PC-3 (cell line): ENCODE results near the gene C16orf96. TPM values are rescaled to one million over a fixed set of nuclear protein-coding genes. Genes with fewer than 3 reads are reported as not detected.

Experiments used
- ATAC-seq: fragments of 200-7000 bp; cut with Tn5 transposase; 2 replicates; pipeline ENCODE4 v1.9.1; 2020; ENCODE audit warnings: mild to moderate bottlenecking, moderate library complexity
- BruUV-seq: library from RNA; stranded (reverse); fragments of 400-500 nt; replicated peaks from 2 replicates; lab custom pipeline; 2021; lab: Mats Ljungman, UMichigan
- CTCF ChIA-PET: fragments of 300-600 bp; sonication (Branson Sonifier 250); formaldehyde crosslinking; loops from one replicate; lab custom pipeline; 2022; ENCODE audit warnings: antibody characterized with exemption; lab: Charles Lee
- POLR2A ChIA-PET: fragments of 300-600 bp; sonication (Branson Sonifier 250); formaldehyde crosslinking; loops from one replicate; lab custom pipeline; 2022; ENCODE audit warnings: antibody characterized with exemption; ENCODE audit not compliant: unreplicated experiment; lab: Charles Lee
- DNase-seq: peaks from one replicate; pipeline ENCODE4 v3.0.0-alpha.2; 2015
- H2AFZ ChIP-seq: fragments of 300-600 bp; sonication (generic); 2 replicates; pipeline ENCODE4 v1.6.0; 2016; ENCODE audit warnings: antibody characterized with exemption, low read length
- H3F3A ChIP-seq: fragments of 300-600 bp; sonication (generic); one replicate; pipeline ENCODE4 v1.6.0; 2017; ENCODE audit warnings: antibody characterized with exemption, low read length, control low read depth, mild to moderate bottlenecking; ENCODE audit not compliant: unreplicated experiment
- H3K27ac ChIP-seq: fragments of 300-600 bp; sonication (generic); 2 replicates; pipeline ENCODE4 v1.5.1; 2016; ENCODE audit warnings: mild to moderate bottlenecking, low read length
- H3K27me3 ChIP-seq: fragments of 300-600 bp; sonication (generic); 2 replicates; pipeline ENCODE4 v1.6.1; 2016; ENCODE audit warnings: low read length, mixed read lengths
- H3K36me3 ChIP-seq: fragments of 300-600 bp; sonication (generic); 2 replicates; pipeline ENCODE4 v1.6.1; 2016; ENCODE audit warnings: low read depth, mixed run types, low read length, mixed read lengths
- H3K4me1 ChIP-seq: fragments of 300-600 bp; sonication (generic); 2 replicates; pipeline ENCODE4 v1.5.1; 2016; ENCODE audit warnings: low read length; ENCODE audit not compliant: insufficient read depth
- H3K4me2 ChIP-seq: fragments of 300-600 bp; sonication (generic); 2 replicates; pipeline ENCODE4 v1.6.0; 2016; ENCODE audit warnings: low read length
- H3K4me3 ChIP-seq: fragments of 300-600 bp; sonication (generic); 2 replicates; pipeline ENCODE4 v1.5.1; 2016; ENCODE audit warnings: mild to moderate bottlenecking, low read length, mixed read lengths
- H3K79me2 ChIP-seq: fragments of 300-600 bp; sonication (generic); 2 replicates; pipeline ENCODE4 v1.6.1; 2017; ENCODE audit warnings: low read length, mixed read lengths
- H3K9ac ChIP-seq: fragments of 300-600 bp; sonication (generic); 2 replicates; pipeline ENCODE4 v1.6.0; 2016; ENCODE audit warnings: mild to moderate bottlenecking, low read length
- H3K9me2 ChIP-seq: fragments of 300-600 bp; sonication (generic); replicated peaks from 2 replicates; pipeline ENCODE4 v1.6.1; 2016; ENCODE audit warnings: mixed run types, low read length, mixed read lengths
- H3K9me3 ChIP-seq: fragments of 300-600 bp; sonication (generic); 2 replicates; pipeline ENCODE4 v1.6.1; 2016; ENCODE audit warnings: low read length, mixed read lengths
- H4K20me1 ChIP-seq: fragments of 300-600 bp; sonication (generic); 2 replicates; pipeline ENCODE4 v1.6.1; 2016; ENCODE audit warnings: low read length, mixed read lengths
- CTCF ChIP-seq: fragments of 300-600 bp; sonication (generic); conservative IDR thresholded peaks from 2 replicates; pipeline ENCODE4 v1.5.1; 2017; ENCODE audit warnings: antibody characterized with exemption, low read depth, mild to moderate bottlenecking, low read length
- EZH2 ChIP-seq: fragments of 300-600 bp; sonication (generic); IDR thresholded peaks from one replicate; pipeline ENCODE4 v1.6.1; 2017; ENCODE audit warnings: antibody characterized with exemption, mild to moderate bottlenecking, low read length; ENCODE audit not compliant: unreplicated experiment
- EZH2phosphoT487 ChIP-seq: fragments of 300-600 bp; sonication (generic); IDR thresholded peaks from 2 replicates; pipeline ENCODE4 v1.6.1; 2018; ENCODE audit warnings: mild to moderate bottlenecking, antibody characterized with exemption, low read length, borderline replicate concordance
- intact Hi-C: fragments of 100-400 bp; cut with micrococcal nuclease; formaldehyde crosslinking; loops from 2 replicates; pipeline ENCODE4 v1.9.0; 2023
- total RNA-seq: library from RNA; depleted of rRNA; stranded (reverse); fragments of >200 nt; gene quantifications from 2 replicates; pipeline ENCODE4 v1.2.3, GENCODE V29; 2014

The C16orf96 gene
- total RNA-seq, 1 experiment from 2014 or later, result not detected

- Histone ChIP-seq H3K4me2 (peak within 1 kb of the TSS; percentile 96), H3K4me3 (peak within 1 kb of the TSS; percentile 93), H3K9me3 (no peaks in the 10 kb centered on the region), H3K9ac (peak within 1 kb of the TSS; percentile 92), H2AFZ (peak within 1 kb of the TSS; percentile 95), H3K79me2 (peaks cover 39% of the 10 kb centered on the region), H3K36me3 (no peaks in the 10 kb centered on the region), H4K20me1 (0 out of 2 replicates have a peak, but pooled peaks cover 8% of the 10 kb centered on the region), H3K4me1 (peaks cover 13% of the 10 kb centered on the region), H3F3A (no peaks in the 10 kb centered on the region), H3K9me2 (no peaks in the 10 kb centered on the region), H3K27me3 (no peaks in the 10 kb centered on the region), H3K27ac (peak within 1 kb of the TSS; percentile 76)
- peak; percentile 94 for DNase-seq
- ChIA-PET CTCF (interaction anchor here (0.5 to 1.1 kb wide), 3 partner anchors 8 to 71 kb away, joined by 3 read pairs; no protein-coding TSS in a partner anchor), POLR2A (interaction anchor here (0.7 kb wide), 2 partner anchors 10 to 15 kb away, joined by 4 read pairs; no protein-coding TSS in a partner anchor)
- peak; percentile 94 for TF ChIP-seq CTCF
- TF ChIP-seq EZH2phosphoT487, result no peak
- no peak for TF ChIP-seq EZH2
- intact Hi-C loops, result no loop called here
- BruUV-seq, result no TSS peak
- ATAC-seq, result peak; percentile 96
These were observed 68.1 kb downstream of the C16orf96 start, which contains the start of gene MGRN1 for GRCh38 chr16:4624015-4624826. Gene MGRN1, plus strand, starts transcription at chr16:4624826. Its CDS starts 135 bp downstream, at chr16:4624961.

GRCh38 chr16:4624827-4625559 is 68.9 kb downstream of the C16orf96 start:
- ATAC-seq (peak; percentile 27), DNase-seq (no peak)
- H3F3A ChIP-seq, result no peaks in the 10 kb centered on the region
- BruUV-seq, result no TSS peak
- no peaks in the 10 kb centered on the region for H3K9me3 ChIP-seq
- intact Hi-C loops, result no loop called here
- 0 out of 2 replicates have a peak, but pooled peaks cover 8% of the 10 kb centered on the region for H4K20me1 ChIP-seq
- POLR2A ChIA-PET, result no interaction called here
- CTCF ChIA-PET, result interaction anchor here (0.6 to 1.1 kb wide), 3 partner anchors 9 to 317 kb away, joined by 3 to 4 read pairs (median 3); no protein-coding TSS in a partner anchor
- no peaks in the 10 kb centered on the region for H3K36me3 ChIP-seq
- H3K4me1 ChIP-seq, result peaks cover 13% of the 10 kb centered on the region
- H3K79me2 ChIP-seq, result peaks cover 45% of the 10 kb centered on the region
- peak overlapping the region; percentile 83 for H3K4me2 ChIP-seq
- peak overlapping the region; percentile 93 for H3K4me3 ChIP-seq
- peak overlapping the region; percentile 92 for H3K9ac ChIP-seq
- TF ChIP-seq CTCF (no peak), EZH2phosphoT487 (no peak), EZH2 (no peak)
- peak overlapping the region; percentile 26; the same call in 1 of the 2 replicates for H3K27ac ChIP-seq
- no peaks in the 10 kb centered on the region for H3K27me3 ChIP-seq
- H2AFZ ChIP-seq, result peak overlapping the region; percentile 84
- H3K9me2 ChIP-seq, result no peaks in the 10 kb centered on the region
